ENCODE measurements around the gene ATP8A2.
"Not testable (repeated sequence)": the region's sequence is repeated elsewhere in the genome, so short reads cannot be mapped to it uniquely, and the experiment has no call there.

Gene ATP8A2

DNA sequence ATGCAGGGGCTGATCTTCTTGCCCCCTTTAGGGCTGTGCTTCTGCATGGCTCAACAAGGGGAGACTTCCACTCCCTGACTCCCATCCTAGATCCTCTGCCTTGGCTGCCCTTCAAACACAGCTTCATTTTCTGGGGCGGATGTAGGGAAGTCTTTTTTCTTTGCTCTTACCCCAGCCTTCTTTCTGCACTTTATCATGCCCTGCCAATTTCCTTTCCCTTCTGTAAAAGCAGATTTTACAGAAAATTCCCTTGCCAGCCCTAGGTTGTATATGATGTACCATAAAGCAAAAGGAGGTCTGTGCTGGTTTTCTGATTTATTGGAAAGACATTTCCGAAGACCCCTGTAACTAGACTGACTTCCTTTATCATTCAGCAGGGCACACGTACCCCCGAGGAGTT, 396.6 kb downstream of the ATP8A2 start:
- no peak for DNase-seq (ENCODE audit: low spot score)

DNA sequence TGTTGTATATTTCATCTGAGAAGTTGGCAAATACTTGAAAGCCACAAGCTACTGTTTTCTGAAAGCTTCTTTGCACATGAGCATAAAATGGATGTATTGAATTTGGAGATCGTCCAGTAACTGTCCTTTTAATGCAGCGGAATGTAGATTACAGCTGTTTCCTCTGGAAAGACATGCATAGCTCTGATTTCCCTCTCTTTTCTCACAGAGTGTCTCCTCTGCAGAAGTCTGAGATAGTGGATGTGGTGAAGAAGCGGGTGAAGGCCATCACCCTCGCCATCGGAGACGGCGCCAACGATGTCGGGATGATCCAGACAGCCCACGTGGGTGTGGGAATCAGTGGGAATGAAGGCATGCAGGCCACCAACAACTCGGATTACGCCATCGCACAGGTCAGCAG, 397.1 kb downstream of the ATP8A2 start:
- no peak for DNase-seq (ENCODE audit: low spot score)

DNA sequence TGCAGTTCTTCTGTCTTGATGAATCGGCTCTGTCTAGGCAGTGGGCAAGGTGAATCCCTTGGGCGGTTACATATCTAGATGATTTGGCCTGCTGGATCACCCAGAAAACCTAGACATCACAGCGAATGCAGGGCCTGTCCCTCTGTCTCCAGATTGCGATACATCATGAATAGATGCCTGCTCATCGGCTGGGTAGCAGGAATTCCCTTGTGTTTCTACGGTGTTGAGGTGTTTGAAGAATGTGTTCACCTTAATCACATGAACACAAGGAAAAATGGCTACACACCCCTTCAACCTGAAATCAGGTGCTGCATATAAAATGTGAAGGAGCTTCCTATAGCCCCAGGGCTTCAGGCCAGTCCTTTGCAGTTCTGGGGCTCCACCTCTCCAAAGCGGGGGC, 398.8 kb downstream of the ATP8A2 start:
- DNase-seq (ENCODE audit: low spot score) = no peak

DNA sequence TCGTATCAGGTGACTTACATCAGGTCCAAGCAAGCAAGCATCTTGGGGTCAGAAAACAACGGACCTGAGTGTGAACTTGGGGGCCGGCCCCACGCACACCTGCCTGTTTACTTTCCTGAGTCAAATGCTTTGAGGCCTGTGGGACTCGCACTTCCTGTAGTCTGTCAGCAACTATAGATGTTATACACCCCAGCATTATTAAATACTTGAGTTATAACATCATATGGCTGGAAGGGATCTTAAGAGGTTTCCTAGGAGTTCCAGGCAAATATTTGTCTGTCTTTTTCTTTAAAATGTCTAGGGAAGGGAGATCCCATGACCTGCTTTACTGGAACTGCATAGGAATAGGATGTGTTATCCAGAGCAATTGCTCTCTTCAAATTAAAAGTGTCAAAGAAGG, 399.4 kb downstream of the ATP8A2 start:
- no peak for DNase-seq (ENCODE audit: low spot score)

DNA sequence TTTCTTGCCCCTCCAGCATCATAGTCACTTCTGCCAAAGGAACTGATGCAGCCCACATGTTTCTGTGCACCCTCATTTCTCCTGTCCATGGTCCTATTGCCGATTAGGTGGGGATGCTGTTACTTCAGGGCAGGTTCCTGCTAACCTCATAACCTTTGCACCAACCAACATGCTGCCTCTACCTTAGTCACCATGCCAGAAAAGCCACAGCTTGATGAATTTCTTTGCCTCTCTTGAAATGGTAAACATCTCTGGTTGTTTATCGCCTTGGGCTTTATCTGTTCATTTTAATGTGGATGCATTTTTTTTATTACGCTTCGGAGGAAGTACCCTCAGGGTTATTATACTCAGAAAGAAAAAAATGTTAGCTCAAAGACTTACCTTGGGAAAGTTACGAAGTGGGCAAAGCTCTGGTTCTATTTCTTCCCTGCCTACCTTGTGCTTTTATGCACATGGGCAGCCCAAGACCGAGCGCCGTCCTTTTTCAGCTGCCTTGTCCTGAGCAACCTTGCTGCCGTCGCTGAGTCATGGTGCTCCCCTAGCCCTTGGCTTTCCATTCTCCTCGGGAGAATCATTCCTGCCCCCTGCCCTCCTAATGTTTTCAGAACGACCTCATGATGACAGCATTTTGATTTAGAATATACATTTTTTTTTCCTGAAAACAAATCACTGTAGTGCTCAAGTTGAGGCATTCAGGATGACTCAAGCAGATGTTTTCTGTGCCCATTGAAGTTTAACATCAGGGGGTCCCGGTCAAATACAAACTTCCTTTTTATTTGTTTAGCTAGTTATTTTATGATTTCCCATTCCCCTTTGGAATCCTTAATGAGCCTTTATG, 400.1 kb downstream of the ATP8A2 start:
- no peak for DNase-seq (ENCODE audit: low spot score)

DNA sequence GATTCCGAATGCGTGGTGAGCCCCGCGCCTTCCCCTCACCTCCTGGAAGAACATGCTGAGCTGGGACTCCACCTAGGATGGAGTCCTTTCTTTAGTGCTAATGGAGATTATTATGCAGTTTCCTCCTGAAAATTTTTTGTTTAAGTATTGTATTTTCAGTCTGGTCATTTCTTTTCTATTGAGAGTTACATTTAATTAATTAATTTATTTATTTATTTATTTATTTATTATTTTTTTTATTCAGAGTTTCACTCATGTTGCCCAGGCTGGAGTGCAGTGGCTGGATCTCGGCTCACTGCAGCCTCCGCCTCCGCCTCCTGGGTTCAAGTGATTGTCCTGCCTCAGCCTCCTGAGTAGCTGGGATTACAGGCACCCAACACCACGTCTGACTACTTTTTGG, 400.8 kb downstream of the ATP8A2 start:
- DNase-seq (ENCODE audit: low spot score) = not testable (repeated sequence)

DNA sequence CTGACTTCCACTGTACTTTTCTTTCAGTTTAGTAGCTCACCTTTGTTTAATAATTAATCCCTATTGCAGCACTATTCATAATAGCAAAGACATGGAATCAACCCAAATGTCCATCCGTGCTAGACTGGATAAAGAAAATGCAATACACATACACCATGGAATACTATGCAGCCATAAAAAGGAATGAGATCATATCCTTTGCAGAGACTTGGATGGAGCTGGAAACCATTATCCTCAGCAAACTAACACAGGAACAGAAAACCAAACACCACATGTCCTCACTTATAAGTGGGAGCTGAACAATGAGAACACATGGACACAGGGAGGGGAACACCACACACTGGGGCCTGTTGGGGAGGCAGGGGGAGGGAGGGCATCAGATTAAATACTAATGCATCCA, 402.3 kb downstream of the ATP8A2 start:
- not testable (repeated sequence) for DNase-seq (ENCODE audit: low spot score)

DNA sequence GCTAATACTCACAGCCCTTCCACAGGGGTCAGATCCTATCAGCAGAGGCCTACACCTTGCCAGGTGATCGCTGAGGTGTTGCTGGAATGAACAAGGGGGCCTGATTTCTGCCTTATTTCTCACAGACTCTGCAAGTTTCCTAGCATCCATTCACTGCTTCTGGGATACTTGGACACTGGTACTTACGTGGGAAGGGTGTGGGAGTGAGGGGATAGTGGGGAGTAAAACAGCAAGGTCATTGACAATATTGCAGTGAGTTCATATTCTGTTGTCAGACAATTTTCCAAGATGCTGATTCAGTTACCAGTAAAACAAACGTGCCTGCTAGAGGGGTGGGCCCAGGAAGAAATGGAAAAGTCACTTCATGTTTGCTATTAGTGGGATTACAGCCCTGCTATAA, 403.5 kb downstream of the ATP8A2 start:
- DNase-seq (ENCODE audit: low spot score) = no peak

DNA sequence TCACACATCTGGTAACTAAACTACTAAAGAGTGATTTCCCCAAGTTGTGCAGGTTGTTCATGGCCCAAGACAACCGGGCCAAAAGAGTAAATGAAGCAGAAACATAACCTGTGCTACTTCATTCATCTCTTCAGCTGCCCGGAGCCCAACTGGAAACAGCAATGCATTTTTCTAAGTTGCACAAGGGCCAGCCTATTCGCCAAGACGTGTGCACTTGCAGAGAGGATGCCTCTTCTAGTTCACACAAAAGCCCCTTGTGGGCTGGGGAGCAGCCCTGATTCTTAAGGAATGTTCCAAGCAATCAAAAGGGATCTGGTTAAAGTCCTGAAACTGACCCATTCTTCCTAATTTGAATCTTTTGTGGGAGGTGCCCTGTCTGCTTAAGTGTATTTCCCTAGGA, 404.2 kb downstream of the ATP8A2 start:
- no peak for DNase-seq (ENCODE audit: low spot score)

DNA sequence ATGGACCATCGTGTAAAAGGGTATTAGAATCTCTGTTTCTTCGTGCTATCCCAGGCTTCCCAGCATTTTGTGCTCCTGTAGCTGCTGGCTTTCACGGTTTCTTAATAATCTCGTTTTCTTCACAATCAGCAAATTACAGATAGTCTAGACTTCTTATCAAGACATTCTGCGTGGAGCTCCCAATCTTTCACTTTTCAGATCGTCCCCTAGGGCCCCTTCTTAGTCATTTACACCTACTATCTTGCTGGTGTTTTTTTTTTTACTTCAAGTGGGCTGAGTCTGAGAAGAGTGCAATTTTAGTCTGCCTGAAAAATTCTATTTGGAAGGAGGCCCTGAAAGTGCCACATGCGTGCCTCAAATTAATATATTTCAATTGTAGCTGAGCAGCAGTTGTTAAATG, 404.9 kb downstream of the ATP8A2 start:
- no peak for DNase-seq (ENCODE audit: low spot score)

DNA sequence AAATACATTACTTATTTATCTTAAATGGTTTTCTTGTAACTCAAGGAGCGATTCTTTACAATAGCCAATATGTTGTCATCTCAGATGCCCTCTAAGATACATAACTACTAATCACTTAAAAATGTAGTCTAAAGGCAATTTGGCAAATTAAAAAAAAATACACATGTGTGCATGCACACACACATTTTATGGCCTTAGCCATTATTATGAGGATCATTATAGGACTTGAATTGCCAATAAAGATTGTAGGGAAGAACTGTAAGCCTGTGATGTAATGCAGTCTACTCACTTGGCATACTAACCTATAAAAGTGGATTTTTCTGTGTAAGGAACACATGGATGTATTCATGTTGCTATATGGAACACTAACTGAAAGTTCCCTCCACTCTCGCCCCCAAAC, 405.7 kb downstream of the ATP8A2 start:
- no peak for DNase-seq (ENCODE audit: low spot score)

DNA sequence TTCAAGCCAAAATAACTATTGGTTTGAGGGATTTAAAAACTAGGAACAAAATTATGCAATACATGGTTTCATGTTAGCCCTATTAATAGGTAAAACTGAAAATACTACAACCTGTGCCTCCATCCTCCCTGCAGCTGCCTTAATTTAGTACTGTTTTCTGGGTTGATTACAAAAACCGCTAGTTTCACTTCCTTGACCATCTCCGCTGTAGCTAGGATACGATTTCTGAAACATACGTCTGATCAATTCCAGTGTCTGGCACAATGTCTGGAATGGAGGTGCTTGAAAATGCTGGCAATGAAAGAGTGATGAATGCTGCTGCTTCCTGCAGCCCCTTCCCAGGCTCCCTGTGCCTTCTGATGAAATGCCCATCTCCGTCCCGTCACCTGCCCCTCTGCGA, 406.6 kb downstream of the ATP8A2 start:
- no peak for DNase-seq (ENCODE audit: low spot score)

DNA sequence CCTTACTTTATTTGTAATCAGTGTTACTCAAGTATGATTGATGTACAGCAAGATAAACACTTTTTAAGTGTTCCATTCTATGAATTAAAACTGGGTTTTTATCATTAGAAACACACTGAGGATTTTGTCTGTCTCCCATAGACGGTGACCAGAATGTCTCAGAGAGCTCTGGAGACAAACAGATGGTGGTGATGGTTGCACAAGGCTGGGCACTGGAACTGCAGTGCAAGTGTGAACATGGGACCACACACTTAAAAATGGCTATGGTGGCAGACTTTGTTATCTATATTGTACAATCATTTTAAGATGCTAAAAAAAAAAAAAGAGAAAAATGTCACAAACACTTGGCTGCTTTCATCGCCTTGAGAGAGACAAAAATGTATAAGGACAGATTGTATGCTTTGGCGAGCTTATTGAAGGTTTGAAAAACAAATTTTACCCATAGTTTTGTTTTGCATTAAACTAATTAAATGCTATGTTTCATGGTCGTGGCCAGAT, 407.1 kb downstream of the ATP8A2 start:
- no peak for DNase-seq (ENCODE audit: low spot score)

DNA sequence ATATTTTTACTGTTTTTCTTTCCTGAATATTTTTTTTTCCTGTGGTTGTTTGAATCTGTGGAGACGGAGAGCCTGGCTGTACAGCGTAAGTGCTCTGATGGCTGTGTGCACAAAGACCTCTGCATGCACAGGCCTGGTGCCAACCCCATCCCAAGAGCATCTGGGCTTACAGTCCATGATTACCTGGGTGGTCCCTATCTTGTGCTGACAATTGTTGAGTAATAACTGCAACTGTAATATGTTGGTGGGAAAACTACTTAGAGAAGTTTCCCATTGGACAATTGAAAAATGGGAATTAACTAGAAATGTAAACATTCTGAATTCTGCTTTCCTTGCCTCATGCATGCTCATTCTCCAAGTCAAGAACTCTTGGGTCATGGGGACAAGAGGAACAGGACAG, 411.3 kb downstream of the ATP8A2 start:
- no peak for DNase-seq (ENCODE audit: low spot score)

DNA sequence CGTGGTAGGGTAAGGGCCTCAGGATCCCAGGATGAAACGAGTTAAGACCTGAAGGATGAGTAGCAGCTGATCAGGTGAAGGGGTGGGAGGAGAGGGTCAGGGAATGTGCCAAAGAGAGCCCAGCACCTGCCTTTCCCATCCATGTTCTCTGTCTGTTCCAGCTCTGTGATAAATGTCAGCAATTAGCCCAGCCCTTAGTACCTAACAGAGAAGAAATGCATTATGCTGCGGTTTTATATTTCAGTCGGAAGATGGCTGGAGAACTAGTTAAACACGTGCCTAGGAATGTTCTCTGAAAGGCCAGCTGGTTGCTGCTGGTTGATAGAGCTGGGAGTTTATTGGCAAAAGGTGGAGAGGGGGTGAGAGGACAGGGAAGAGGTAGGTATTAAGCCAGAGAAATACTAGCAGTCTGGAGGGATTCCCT, 411.8 kb downstream of the ATP8A2 start:
- no peak for DNase-seq (ENCODE audit: low spot score)

DNA sequence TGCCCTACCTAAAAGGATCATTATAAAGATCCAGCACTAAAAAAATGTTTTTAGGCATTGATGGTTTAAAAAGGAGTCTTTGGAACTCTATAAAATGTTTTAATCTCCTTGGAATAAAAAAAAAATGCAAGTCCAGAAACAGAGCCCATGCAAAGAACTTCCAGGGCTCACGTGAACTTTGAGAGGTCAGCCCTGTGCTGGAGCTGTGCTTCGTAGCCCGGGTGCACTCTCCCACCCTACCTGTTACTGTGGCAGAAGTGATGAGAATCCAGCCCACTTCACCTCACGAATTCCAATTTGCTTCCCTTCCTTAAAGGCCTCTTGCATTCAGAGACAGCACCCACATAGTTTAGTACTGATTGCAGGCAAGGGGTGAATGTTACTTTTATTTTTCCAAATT, 412.3 kb downstream of the ATP8A2 start:
- DNase-seq (ENCODE audit: low spot score) = no peak

DNA sequence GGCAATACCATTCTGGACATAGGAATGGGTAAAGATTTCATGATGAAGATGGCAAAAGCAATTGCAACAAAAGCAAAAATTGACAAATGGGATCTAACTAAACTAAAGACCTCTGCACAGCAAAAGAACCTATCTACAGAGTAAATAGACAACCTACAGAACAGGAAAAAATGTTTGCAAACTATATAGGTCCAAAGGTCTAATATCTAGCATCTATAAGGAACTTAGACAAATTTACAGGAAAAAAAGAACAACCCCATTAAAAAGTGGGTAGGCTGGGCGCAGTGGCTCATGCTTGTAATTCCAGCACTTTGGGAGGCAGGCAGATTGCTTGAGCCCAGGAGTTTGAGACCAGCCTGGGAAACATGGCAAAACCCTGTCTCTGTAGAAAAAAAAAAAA, 418.4 kb downstream of the ATP8A2 start:
- DNase-seq (ENCODE audit: low spot score) = not testable (repeated sequence)

DNA sequence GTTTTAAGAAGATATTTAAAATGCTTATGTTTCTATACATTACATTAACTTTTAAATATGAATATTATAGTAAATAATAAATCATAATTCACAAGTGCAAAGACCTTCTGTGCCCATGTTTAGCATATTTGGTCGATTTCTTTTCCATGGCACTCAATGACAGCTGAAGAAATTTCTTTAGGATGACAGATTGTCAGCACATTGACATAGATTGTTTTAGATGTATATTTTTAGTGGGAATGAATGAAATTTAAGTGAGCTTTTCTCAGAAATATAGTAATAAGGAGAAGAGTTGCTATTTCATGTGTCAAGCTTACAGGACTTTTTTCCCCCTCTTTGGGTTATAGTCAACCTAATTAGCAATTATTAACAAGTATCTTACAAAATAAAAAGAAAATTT, 423.5 kb downstream of the ATP8A2 start:
- DNase-seq (ENCODE audit: low spot score) = no peak

DNA sequence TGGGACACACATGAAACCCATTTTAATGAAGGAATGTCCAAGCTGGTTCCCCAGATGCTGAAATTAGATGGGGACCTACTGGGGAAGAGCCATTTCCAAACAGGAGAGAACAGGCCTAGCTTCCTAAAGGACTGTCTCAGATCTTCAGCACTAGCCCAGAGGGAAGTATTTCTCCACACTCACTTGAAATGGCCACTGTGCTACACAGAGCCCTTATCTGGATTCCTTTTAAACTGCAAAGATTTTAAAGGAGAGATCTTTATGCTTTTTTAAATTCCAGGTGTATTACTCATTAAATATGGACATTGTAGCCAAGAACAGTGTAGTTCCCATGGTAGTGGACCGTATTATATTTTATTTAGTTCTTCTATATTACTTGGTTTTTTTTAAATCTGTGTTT, 424.7 kb downstream of the ATP8A2 start:
- no peak for DNase-seq (ENCODE audit: low spot score)

DNA sequence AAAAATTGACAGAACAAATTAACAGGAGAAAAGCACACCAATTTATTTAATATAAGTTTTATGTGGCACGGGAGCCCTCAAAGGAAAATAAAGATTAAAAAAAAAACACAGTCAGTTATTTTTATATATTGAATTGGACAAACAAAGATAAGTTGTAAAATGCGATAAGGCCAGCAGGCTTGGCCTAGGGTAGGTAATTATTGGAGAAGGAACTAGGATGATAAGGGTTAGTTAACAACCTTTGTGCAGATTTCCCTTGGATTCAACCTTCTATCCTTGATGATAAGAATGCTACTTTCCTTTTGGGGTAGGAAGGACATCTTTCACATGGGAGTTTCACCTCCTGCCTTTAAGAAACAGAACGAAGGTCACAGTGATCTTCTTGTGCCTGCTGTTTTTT, 427.2 kb downstream of the ATP8A2 start:
- DNase-seq (ENCODE audit: low spot score) = no peak

DNA sequence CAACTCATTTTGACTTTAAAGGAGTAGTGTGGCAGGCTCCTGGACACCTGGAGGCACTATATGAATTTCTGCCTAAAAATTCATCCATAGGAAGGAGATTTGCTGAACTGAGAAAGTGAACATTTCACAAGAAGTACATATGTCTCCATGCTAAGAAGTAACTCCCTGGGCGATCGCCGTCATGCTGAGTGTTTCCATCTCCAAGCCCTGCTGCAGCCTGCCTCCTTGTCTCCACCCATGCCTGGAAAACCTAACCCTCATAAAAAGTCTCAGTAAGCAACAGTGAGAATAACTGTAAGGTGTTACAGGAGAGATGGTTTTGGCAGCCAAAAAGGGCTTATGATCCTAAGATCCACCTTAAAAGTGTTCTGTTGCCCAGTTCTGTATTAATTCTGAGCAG, 428.7 kb downstream of the ATP8A2 start:
- DNase-seq (ENCODE audit: low spot score) = no peak

DNA sequence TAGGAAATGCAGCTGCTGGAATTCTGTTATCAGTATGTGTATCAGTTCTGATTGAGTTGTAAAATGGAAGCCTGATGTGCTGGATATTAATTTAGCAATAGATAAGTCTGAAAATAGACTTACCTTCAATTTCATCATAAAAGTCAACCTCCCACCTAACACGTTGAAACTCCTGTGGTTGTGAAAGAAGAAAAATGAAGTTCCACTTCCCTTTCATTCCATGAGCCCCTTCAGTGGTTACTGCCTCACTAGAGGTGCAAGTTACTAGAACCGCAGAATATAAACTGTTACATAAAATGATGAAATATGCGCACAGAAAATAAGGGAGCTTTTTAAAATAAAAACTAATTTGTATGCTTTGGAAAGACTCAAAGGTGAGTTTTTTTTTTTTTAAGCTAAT, 430.8 kb downstream of the ATP8A2 start:
- DNase-seq (ENCODE audit: low spot score) = no peak

DNA sequence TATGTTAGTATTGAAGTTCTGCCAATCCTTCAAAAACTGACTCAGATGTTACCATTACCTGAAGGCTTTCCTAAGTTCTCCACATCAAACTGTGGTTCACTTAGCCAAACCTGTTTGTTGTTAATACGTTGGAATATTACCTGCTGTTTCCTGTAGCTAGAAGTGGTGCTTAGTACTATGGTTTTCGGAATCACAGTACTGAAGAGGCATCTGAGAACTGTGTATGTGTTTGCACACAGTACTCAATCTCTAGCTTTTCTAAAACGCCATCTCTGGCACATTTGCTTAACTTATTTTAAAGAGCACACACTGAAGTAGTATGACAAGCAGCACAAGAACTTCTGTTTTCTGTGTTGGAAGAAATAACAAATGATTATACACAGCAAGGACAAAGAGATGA, 431.9 kb downstream of the ATP8A2 start:
- DNase-seq (ENCODE audit: low spot score) = no peak
